Islet precursor cell (in vitro differentiated cells): ENCODE data around the gene RPL29.
"Not testable (repeated sequence)": the region's sequence is repeated elsewhere in the genome, so short reads cannot be mapped to it uniquely, and the experiment has no call there.

Experiments used
- DNase-seq: peaks from one replicate; pipeline ENCODE4 v3.0.0-alpha.2; 2018

Gene RPL29

GRCh38 chr3:52004906-52005395, 9.3 kb upstream of the RPL29 start:
- DNase-seq: no peak

DNA sequence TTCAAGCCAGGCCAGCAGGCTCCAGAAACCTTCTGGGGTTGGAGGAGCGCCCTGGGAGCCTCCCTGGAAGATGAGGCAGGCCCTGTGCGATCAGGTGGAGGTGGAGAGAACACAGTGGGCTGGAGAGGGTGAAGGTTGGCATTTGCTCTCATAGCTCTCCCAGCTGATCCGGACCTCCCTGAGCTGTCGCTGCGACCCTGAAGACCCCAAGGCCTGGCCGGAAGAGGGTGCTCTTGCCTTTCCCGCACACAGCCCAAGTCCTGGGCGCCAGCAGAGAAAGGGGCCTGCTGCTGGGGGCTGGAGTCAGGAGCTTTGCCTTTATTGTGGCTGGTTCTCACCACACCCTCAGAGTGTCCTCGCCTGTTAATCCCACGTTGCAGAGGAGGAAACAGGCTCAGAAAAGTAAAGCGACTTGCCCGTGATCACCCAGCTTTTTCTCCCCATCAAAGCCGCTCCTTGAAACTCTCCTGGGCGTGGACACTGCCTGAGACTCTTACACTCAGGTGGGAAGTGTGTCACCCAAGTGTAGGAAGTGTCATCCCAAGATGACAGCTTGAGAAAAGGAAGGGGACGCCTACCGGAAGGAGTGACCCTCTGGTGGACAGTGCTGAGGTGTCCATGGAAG, 8.6 kb upstream of the RPL29 start:
- DNase-seq: peak; percentile 83

DNA sequence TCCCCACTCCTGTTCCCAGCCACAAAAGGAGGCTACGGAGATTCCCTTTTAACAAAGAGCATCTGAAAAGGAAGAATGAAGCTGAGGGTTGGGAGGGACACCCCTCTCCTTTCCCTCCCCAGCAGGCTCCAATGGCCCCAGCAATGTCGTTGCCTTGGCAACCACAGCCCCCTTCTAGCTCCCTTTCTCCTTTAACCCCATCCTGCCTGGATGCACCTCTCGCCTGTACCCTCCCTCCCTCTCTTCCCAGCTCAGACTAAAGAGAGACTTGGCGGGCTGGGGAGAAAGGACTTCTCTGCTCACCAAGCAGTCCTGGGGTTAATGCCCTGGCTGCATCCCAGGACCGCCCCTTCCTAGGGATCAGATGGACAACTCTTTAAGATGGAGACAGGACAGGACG, 7.1 kb upstream of the RPL29 start:
- no peak for DNase-seq

GRCh38 chr3:52001443-52001974, 5.8 kb upstream of the RPL29 start:
- DNase-seq: peak; percentile 92

DNA sequence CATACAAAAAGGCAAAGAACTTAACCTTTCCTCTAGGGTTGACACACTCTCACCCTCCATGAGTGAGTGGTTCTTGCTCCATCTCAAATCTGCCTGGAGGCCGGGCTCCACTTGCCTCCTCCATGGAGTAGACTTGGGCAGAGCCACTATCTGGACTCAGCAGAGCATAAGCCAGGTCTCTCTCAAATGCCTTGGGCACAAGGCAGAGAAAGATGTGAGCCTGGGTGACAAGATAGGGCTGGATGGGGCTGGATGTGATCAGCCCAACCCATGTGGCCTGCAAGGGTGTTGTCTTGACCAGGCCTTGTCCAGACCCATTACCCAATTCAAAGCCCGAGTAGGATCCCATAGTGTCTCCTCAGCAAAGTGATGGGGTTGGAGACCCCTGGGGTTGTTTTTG, 4.2 kb upstream of the RPL29 start:
- no peak for DNase-seq

- DNase-seq: no peak
Measured at GRCh38 chr3:51998774-51999173, 3.1 kb upstream of the RPL29 start.

DNA sequence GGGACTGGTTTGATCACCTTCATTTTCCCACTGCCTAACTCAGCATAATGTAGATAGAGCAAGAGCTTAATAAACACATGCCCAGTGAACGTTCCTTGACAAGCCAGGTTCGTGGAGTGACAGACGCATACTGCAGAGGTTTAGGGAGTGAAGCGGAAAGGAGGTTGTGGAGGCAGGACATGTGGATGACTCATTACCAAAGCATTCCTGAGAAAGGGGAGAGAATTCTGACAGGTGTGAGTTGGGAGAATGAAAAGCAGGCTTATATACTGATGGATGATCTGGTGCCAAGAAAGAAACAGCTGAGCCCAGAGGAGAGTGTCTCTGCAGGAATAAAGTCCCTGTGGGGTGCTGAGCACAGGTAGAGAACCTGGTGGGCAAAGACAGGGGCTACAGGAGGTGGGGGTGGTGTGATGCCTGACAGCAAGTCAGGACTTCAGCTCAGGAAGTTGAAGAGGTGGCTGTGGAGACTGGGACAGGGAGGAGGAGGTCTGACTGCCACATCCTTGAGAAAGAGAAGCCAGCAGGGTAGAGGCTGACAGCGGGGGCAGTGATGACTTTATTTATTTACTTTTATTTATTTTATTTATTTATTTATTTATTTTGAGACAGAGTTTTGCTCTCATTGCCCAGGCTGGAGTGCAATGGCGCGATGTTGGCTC, 2.4 kb upstream of the RPL29 start:
- DNase-seq: peak; percentile 88

- DNase-seq: no peak
Measured at GRCh38 chr3:51997172-51997571, 1.5 kb upstream of the RPL29 start.

- DNase-seq: no peak
Measured at GRCh38 chr3:51994530-51994929, 1.2 kb downstream of the RPL29 start.

- not testable (repeated sequence) for DNase-seq
Measured at GRCh38 chr3:51993657-51994056, 2.0 kb downstream of the RPL29 start.

- DNase-seq: no peak
Measured at GRCh38 chr3:51992017-51992682, 3.5 kb downstream of the RPL29 start.

GRCh38 chr3:51990501-51990971, 5.2 kb downstream of the RPL29 start:
- peak; percentile 41 for DNase-seq

DNA sequence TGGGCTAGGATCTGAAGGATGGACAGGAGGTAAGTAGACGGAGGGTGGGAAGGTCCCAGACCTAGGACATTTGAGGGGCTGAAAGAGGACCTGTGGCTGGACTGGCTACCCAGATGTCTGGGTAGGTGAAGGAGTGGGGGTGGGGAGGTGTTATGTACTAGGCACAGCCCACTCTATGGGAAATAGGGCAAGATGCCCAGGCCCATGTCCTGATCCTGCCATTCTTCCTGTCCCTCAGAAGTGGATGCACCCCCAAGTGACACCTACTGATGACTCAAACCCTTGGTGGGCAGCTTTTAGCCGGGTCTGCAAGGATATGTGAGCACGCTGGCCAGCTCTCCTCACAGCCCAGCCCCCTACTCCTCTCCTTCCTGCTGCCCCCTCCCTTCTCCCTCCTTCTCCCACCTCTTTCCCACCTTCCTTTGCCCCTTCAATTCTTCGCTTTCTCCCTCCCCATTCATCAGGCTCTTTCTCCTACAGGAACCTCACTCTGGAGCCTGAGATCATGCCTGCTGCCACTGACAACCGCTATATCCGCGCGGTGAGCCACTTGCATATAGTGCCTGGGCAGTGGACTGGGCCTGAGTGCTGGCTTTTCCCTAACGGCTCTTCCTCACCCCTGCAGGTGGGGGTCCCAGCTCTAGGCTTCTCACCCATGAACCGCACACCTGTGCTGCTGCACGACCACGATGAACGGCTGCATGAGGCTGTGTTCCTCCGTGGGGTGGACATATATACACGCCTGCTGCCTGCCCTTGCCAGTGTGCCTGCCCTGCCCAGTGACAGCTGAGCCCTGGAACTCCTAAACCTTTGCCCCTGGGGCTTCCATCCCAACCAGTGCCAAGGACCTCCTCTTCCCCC, 7.2 kb downstream of the RPL29 start:
- no peak for DNase-seq

DNA sequence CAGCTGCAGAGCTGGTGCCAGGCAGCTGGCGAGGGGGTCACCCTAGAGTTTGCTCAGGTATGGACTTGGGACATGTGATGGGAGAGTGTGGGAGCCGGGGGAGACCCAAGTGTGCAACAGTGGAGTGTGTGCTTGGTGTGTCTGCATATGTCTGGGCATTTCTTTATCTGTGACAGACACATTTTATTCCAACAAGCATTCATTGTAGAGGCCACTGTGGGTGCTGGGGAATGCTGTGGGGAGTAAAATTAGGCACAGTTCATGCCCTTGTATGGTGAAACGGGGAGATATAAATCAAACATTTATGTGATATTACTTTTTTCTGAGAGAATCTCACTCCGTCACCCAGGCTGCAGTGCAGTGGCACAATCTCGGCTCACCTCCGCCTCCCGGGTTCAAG, 8.1 kb downstream of the RPL29 start:
- no peak for DNase-seq

DNA sequence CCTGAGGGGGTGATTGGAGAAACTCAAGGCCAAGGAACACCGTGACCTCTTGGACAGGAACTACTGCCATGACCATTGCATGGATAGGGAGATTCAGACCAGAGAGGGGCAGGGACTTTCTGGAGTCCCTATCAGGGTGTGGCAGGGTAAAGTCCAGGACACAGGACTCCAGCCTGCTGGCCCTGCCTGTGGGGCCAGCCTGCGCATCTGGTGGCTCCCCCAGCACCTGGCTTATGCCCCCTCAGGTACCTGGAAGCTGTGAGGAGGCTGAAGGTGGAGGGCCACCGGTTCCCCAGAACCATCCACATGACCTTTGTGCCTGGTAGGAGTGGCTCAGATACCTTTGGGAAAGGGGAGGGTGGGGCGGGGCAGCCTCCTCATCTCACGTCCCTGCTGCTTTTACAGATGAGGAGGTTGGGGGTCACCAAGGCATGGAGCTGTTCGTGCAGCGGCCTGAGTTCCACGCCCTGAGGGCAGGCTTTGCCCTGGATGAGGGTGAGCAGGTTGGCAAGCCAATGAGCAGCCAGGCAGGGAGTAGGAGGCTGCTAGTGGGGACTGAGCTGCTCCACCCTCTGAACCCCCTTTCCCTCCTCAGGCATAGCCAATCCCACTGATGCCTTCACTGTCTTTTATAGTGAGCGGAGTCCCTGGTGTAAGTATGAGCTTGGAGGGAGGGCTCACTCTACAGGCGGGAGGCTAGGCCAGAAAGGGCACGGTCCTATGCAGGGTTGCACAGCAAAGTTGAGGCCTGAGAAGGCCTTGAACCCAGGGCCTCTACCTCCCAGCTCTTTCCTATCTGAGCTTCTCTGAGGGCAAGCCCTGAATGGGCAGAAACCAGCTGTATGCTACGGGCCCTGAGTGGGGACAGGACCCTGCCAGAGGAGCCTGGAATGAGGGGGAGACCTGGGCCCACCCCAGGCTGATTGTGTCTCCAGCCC, 9.4 kb downstream of the RPL29 start:
- DNase-seq: no peak

DNA sequence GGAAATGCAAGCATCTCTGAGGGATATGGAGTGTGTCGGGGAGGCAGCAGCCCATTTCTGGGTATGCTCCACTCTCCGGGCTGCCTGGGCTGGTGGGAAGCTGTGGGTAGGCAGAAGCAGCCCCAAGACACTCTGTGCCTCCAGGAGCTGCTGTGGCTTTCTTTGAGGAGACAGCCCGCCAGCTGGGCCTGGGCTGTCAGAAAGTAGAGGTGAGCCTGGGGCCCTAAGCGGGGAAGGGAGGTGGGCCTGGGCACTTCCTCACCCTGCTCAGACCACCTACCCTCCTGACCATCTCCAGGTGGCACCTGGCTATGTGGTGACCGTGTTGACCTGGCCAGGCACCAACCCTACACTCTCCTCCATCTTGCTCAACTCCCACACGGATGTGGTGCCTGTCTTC, 10.6 kb downstream of the RPL29 start:
- DNase-seq: no peak

- no peak for DNase-seq
Measured at GRCh38 chr3:51984269-51984647, 11.4 kb downstream of the RPL29 start.

- DNase-seq: no peak
Measured at GRCh38 chr3:51983578-51984268, 12.0 kb downstream of the RPL29 start.

DNA sequence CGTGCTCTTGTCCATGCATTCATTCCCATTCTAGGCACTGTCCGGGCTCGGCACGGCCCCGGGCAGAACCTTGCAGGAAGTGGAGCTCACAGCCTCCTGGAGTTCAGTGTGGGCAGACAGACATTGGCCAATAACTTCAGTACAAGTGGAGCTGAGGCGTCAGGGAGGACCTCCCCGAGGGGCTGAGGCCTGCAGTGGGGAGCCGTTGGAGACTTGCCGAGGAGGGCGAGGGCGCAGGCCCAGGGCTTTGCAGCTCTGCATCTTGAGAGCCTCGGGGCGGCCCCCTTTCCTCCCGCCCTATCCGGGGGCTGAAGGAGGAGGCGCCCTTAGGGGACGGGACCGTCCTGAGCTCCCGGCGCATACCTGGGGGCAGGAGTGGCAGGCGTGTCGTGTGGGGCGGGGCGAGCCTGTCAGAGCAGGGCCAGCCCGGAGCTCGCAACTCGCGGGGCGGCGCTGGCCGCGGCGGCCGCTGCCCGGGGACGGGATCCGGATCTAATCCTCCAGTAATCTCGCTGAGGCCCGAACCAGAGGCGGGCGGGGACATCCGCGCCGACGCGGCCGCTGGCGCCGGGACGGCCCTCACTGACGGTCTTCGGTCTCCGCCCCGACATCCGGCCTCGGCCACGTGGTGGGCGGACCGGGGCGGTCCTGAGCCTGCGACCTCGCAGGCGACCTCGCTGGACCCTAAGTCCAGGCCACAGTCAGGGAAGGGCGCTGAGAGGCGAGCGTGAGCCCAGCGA, 12.7 kb downstream of the RPL29 start, which contains the start of gene ACY1:
TSS of gene ACY1 (plus strand) at position 698 of the 740 bp plus-strand sequence. CDS start 530 bp downstream, outside the sequence.
- peak; percentile 96 for DNase-seq

- DNase-seq: peak; percentile 92
Measured at GRCh38 chr3:51982352-51982837, 13.3 kb downstream of the RPL29 start.
